ENCODE data around the gene MLXIP.
"Not testable (repeated sequence)": the region's sequence is repeated elsewhere in the genome, so short reads cannot be mapped to it uniquely, and the experiment has no call there.

Gene MLXIP, protein sequence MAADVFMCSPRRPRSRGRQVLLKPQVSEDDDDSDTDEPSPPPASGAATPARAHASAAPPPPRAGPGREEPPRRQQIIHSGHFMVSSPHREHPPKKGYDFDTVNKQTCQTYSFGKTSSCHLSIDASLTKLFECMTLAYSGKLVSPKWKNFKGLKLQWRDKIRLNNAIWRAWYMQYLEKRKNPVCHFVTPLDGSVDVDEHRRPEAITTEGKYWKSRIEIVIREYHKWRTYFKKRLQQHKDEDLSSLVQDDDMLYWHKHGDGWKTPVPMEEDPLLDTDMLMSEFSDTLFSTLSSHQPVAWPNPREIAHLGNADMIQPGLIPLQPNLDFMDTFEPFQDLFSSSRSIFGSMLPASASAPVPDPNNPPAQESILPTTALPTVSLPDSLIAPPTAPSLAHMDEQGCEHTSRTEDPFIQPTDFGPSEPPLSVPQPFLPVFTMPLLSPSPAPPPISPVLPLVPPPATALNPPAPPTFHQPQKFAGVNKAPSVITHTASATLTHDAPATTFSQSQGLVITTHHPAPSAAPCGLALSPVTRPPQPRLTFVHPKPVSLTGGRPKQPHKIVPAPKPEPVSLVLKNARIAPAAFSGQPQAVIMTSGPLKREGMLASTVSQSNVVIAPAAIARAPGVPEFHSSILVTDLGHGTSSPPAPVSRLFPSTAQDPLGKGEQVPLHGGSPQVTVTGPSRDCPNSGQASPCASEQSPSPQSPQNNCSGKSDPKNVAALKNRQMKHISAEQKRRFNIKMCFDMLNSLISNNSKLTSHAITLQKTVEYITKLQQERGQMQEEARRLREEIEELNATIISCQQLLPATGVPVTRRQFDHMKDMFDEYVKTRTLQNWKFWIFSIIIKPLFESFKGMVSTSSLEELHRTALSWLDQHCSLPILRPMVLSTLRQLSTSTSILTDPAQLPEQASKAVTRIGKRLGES

DNA sequence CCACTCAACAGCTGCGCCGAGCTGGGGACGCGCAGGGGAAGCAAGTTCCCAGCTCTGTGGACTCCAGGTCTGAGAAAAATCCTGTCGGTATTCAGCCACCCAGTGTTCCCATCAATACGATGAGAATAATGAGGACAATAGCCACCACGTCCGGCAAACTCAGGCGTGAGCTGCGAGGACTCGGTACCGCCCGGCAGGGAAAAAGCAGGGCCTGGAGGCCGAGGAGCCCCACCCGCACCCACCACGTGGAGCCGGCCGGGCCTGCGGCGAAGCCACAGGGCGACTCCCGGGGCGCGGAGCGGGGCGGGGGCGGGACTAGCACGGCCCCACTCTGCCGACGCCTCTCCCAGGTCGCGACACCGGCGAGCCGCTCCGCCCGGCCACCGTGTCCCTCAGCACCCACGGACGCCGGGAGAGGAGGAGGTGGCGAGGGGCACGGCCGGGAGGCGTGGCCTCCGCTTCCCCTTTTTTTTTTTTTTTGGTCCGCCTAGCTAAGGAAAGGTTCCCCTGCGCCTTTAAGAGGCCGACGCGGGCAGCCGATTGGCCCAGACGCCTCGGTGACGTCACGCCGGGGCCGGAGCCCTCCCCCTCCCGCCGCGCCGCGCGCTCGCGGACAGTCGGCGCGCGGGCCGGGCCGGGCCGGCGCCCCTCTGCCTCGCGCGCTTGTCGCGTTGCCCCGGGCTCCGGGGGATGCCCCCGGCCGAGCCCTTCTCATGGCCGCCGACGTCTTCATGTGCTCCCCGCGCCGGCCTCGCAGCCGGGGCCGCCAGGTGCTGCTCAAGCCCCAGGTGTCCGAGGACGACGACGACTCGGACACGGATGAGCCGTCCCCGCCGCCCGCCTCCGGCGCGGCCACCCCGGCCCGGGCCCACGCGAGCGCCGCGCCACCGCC is at the start of gene MLXIP:
MLXIP (plus strand) TSS at position 616 of the 892 bp plus-strand sequence; CDS start at position 714, 98 bp downstream.
- DNase-seq (ENCODE audit: low read depth) = peak; percentile 85

DNA sequence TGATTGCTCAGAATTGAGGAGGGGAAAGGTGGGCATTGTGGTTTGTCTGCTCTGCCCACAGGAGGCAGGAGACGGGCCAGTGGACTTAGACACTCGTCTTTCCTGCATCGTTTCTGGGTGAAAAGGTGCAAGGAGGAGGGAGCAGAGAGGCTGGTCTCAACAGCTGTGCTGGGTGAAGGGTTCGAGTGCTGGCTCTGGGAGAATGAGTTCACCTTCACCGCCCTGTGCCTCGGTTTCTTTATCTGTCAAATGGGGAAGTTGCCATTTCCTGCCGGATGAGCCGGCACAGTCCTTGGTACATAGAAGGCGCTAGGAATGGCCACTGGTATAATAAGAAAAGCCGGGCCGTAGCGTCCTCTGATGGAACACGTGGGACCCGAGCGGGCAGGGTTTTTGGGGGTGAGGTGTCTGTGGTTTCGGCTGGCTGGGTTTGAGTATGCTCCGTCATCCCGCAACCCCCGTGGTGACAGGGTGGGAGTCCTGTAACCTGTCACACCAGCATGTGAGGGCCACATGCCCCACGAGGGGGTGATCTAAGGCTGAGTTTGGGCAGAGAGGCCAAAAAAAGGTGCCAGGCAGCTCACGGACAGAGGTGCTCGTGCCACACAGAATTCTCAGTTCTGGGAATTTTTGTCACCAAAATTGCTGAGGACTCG is 49.5 kb upstream of the MLXIP start:
- DNase-seq (ENCODE audit: low read depth) = no peak

DNA sequence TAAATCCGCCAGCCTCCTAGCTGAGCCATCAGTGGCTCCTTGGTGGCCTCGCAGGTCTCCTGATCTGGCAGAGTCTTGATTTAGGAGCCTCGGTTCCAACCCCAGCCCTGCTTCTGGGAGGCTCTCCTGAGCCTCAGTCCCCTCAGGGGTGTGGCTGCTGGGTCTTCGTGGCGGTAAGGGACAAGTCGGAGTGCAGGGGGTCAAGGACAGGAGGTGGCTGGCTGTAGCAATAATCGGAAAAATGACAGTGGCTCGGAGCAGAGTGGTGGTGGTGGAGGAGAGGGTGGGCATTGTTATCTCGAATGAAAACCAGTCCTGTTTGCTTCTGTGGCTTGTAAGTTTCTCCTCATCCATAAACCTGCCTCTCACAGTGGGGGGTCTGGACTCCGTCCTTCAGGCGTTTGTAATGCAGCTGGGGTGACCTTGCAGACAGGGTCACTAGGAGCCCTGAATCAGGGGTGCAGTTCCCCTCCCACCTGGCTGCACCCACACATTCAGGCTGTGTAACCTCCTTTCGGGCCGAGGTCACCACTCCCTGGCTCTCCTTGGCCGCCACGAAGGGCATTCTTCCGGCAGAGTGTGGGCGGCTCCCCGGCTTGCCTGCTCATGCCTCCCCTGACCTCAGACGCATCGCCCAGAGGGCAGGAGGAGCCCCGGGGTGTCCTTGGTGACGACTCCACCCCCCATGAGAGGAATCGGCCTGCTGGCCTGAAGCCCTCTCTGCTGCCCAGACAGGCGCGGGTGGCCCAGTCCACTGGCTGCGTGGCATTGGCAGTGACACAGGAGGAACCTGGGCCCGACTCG is 48.7 kb upstream of the MLXIP start:
- no peak for DNase-seq (ENCODE audit: low read depth)

DNA sequence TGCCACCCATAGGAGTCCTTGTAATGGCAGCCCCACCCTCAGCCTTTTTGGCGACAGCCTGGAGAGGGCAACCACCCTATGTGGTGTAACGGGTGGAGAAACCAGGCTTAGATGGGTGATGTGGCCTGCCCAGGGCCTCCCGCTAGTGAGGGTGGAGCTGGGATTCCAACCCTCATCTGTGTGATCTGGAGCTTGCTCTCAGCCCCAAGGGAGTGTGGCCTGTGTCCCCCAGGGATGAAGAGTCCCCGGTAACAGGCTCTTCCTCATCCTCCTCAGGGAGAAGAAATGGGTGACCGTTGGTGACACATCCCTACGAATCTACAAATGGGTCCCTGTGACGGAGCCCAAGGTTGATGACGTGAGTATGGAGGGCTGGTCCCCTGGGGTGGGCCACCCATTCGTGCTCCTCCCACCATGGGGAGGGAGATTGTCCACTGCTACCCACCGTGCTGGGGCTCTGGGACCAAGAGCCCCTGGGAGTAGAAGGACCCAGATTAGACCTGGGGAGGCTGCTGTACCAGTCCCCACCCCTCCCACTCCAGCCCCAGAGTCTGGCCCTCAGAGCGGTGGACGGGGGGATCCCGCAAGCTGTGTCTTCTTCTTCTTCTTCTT is 48.0 kb upstream of the MLXIP start:
- no peak for DNase-seq (ENCODE audit: low read depth)

DNA sequence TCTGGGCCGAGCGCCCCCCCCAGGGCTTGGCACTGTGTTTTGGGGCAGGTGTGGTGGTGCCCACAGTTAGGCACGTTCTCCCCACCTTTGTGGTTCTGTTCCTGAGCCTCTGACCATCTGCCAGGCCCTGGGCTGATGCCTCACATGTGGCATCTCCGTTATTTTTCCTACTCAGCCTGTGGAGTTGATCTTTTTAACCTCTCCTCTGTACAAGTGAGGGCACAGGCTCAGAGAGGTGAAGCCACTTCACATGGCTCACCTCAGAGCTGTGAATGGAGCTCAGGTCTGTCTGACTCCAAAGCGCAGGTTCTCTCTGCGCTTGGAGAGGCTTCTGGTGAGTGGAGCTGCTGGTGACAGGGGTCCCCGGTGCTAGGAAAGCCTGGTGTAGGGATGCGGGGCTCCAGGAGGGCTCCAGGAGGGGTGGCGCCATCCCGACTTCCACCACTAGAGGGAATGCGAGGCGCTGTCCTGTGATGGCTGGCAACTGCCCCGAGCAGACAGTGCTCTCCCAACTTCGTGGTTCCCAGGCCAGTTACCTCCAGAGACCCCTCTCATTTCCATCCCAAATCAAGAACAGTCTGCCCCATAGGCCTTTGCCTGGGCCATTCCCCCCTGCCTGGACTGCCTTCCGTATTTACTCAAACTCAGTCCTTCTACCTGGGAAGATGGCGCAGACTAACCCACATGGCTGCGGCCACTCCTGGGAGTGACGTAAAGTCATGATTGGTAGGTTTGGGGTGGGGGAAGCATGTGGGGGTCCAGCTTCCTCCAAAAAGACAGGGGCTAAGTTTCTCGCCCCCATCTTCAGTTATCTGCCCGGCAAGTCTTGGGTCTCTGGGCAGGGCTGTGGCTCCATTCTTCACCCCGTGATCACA is 47.0 kb upstream of the MLXIP start:
- DNase-seq (ENCODE audit: low read depth) = peak; percentile 42

DNA sequence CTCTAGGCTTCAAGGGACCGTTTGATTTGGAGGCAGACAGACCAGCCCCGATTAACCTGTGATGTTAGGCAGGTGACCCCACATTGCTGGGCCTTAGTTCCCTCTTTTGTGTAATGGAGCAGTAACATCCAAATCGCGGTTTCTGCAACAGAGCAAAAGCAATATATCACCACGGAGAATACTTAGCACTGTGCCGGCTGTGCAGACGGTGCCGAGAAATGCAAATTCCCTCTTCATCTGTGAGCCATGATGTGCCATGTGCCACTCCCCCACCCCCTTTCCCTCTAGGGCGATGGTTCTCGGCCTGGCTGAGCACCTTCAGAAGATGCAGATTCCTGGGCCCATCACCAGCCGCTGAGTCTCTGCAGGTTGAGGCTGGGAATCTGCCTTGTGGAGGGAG is 46.0 kb upstream of the MLXIP start:
- DNase-seq (ENCODE audit: low read depth) = no peak

DNA sequence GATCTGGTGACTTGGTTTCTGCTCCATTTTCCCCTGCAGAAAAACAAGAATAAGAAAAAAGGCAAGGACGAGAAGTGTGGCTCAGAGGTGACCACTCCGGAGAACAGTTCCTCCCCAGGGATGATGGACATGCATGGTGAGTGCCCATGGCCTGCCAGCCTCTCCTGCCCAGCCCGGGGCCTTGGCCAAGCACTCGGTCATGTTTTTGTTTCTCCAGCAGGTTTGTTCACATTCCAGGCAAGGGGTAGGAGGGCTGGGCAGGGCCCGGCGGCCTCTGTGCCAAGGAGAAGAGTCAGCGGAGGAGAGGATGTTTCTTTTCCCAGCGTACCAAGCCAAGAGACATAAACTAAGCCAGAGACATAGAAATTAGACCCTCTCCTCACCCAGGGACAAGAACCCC is 43.3 kb upstream of the MLXIP start:
- no peak for DNase-seq (ENCODE audit: low read depth)

DNA sequence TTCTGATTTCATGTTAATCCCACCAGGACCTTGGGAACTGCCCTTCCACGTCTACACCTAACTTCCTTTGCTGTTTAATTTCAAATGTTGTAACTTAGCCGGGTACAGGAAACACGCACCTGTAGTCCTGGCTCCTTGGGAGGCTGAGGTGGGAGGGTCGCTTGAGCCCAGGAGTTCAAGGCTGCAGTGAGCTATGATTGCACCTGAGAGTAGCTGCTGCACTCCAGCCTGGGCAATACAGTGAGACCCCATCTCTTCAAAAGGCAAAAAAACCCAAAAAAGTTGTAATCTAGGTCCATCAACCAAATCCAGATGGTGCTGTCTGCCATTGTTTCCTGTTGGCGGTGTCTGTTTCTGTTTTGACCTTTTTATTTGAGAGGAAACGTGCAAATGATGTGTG is 42.4 kb upstream of the MLXIP start:
- no peak for DNase-seq (ENCODE audit: low read depth)

DNA sequence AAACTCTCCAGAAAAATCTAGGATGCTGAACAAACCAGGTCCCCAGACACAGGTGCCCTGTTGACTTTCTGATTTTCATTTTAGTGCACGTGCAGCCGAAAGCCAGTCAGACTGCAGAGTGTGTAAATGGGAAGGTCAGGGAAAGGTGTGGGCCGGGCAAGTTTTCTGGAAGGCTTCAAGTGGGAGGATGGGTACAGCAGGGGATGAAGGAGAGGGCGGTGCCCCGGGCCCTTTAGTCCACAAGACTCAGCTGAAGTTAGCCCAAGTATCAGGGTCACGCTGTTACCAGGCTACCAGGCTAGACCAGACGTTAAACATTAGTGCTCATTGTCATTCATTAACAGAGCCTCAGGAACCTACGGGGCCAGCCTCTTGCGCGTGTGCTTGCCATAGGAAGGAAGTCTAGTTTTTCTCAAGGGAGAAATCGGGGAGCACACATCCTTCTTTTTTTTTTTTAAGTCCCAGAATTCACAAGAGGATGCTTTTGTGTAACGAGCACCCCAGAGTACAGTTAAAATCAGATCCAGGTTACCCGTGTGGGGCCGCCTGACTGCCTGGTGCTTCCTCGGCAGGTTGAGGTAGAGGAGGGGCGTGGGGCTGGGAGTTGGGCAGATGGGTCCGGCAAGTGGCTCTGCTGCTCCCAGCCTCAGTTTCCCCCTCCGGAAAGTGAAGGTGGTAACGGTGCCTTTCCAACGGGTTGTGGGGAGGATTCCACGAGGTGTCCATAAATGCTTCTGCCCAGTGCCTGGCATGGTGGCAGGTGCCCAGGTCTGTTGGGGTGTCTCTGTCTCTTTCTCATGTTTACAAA is 37.8 kb upstream of the MLXIP start:
- no peak for DNase-seq (ENCODE audit: low read depth)

DNA sequence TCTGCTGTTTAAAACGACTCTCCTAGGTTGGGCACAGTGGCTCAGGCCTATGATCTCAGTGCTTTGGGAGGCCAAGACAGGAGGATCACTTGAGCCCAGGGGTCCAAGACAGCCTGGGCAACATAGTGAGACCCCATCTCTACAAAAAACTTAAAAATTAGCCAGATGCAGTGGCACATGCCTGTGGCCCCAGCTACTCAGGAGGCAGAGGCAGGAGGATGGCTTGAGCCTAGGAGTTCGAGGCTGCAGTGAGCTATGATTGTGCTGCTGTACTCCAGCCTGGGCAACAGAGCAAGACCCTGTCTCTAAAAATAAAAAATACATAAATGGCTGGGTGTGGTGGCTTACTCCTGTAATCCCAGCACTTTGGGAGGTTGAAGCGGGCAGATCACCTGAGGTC is 37.1 kb upstream of the MLXIP start:
- not testable (repeated sequence) for DNase-seq (ENCODE audit: low read depth)

DNA sequence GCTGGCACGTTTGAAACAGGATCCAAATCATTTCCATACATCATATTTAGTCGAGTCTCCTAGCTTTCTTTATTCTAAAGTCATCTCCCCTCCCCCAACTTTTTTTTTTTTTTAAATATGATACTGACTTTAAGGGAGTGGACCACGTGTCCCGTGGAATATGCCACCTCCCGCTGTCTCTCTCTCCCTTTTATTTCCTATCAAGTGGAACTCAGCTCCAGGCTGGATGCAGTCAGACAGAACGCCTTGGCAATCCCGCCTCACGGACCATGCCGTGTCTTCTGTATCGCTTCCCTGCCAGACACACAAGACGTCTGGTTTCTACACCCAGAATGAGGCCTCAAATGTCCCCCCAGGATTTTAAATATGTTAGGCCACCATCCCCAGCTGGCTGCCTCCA is 35.6 kb upstream of the MLXIP start:
- no peak for DNase-seq (ENCODE audit: low read depth)

DNA sequence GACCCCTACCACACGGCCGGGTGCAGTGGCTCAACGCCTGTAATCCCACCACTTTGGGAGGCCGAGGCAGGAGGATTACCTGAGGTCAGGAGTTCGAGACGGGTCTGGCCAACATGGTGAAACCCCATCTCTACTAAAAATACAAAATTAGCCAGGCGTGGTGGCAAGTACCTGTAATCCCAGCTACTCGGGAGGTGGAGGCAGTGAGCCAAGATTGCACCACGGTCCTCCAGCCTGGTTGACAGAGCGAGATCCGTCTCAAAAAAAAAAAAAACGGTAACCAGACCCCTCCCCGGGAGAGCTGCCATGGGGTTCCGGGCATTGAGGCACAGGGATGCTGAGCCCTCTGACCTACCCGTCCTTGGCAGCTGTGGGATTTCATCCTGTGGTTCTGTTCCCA is 35.1 kb upstream of the MLXIP start:
- no peak for DNase-seq (ENCODE audit: low read depth)

DNA sequence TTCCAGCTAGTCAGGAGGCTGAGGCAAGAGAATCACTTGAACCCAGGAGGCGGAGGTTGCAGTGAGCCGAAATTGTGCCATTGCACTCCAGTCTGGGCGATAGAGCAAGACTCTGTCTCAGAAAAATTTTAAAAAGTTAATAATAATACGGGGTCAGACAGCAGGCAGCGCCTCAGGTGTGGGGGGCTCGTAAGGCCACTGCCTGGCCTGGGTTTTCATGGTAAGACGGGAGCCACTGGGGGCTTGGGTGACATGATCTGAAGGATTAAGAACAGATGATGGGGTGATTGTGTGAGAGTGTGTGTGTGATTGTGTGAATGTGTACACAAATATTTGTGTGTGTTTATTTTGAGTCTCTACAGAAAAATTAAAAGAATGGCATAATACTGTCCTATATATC is 33.3 kb upstream of the MLXIP start:
- DNase-seq (ENCODE audit: low read depth) = no peak

DNA sequence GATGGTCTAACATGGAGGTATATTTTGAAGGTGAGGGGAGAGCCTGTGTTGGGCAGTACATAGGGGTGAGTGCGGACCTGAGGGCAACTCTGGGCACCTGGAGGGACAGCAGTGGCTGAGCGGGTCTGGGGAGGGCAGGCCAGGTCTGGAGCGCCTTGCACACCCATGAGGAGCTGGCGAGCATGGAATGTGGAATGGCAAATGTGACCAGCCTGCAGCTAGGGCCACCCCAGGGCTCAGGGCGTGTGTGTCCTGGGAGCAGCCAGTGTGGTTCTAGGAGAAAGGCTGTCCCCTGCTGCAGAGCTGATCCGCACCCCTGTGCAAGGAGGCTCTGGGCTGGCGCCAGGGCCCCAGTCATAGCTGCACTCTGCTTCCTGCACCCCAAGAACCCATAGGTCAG is 32.4 kb upstream of the MLXIP start:
- no peak for DNase-seq (ENCODE audit: low read depth)

DNA sequence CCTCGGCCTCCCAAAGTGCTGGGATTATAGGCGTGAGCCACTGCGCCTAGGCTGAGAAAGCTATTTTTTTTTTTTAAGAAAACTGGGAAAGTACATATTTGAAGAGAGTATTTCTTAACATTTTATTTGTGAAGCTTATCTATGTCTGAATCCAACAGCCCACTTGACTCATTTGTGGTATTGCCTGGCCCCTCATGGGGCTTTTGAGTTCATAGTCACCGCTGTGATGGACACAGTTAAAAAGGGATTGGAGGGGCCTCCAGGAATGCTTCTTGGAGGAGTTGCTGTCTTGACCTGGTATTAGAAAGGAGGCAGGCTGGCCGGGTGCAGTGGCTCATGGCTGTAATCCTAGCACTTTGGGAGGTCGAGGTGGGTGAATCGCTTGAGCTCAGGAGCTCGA is 30.4 kb upstream of the MLXIP start:
- no peak for DNase-seq (ENCODE audit: low read depth)

DNA sequence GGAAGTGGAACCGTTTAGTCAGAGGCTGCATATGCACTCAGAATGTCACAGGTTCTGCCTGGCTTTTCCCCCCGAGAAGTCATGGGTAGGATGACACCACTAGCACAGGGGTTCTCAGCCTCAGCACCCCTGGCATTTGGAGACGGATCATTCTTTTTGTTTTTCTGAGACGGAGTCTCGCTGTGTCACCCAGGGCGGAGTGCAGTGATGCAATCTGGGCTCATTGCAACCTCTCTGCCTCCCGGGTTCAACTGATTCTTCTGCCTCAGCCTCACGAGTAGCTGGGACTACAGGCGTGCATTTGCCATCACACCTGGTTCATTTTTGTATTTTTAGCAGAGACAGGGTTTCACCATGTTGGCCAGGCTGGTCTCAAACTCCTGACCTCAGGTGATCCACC is 28.7 kb upstream of the MLXIP start:
- DNase-seq (ENCODE audit: low read depth) = no peak

DNA sequence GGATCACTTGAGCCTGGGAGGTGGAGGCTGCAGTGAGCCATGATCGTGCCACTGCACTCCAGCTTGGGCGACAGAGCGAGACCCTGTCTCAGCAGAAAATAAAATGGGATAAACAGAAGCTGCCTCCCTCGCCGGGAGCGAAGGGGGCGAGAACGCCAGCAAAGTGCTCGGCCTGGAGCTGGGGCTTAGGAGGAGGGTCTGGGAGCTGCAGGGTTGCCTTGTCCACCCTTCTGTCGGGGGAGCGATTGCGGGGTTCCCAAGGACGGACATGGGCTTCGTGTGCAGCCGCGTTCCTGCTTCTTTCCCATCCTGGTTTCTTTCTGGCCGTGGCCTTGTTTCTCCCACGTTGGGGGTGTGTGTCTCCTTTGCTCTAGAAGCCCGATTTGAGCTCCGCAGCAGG is 27.9 kb upstream of the MLXIP start:
- no peak for DNase-seq (ENCODE audit: low read depth)

DNA sequence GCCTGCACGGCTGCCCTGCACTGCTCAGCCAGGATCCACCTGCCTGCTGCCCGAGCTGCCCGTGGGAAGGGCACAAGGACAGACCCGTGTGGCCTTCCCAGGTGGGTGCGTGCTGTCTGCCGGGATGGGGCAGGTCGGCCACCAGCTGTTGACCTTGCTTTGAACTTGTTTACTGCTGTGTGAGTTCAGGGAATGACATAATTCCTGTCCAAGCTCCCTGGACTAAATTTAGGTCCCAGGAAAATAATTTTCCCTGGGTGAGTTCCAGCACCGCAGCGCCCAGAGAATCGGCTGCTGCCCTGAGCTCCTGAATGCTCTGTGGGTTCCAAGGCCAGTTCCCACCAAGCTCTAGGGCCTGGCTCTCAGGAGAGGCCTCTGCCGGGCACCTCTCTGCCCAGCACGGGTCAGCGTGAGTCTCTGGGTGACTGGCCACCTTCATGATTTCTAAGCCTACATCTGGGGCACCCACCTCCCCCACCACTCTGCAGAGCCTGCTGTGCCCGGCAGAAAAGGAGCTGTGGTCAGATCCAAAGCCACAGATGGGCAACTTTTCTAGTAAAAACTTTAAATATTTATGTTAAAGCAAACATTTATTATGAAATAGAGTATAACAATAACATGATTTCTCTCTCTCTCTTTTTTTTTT is 27.2 kb upstream of the MLXIP start:
- no peak for DNase-seq (ENCODE audit: low read depth)
